Lung (tissue), 12 donors: ENCODE results near the gene MYH16. TPM values are rescaled to one million over a fixed set of nuclear protein-coding genes. Genes with fewer than 3 reads are reported as not detected.

Source experiments
- ATAC-seq: fragments of 200-7000 bp; cut with Tn5 transposase; one replicate; pipeline ENCODE4 v1.9.1; 2020; ENCODE audit warnings: moderate number of reproducible peaks; ENCODE audit not compliant: insufficient read depth, low FRiP score
- DNase-seq, 3 donors: peaks; one replicate each; pipeline ENCODE4 v3.0.0-alpha.2; 2013 to 2017
- H3K27ac ChIP-seq, 2 donors: one replicate each; pipeline ENCODE4 v1.5.1; 2013; ENCODE audit warnings: mild to moderate bottlenecking in 2 of 2, moderate library complexity in 2 of 2, control low read depth in 1 of 2, inconsistent platforms in 1 of 2, low read depth in 1 of 2, low read length in 1 of 2
- H3K27me3 ChIP-seq, 3 donors: one replicate each; pipeline ENCODE4 v1.5.1; 2013; ENCODE audit warnings: low read length in 2 of 3; ENCODE audit not compliant: control insufficient read depth in 3 of 3, insufficient read depth in 3 of 3
- H3K36me3 ChIP-seq, 4 donors: one replicate each; pipeline ENCODE4 v1.5.1; 2013; ENCODE audit warnings: low read length in 4 of 4, mild to moderate bottlenecking in 1 of 4, moderate library complexity in 1 of 4; ENCODE audit not compliant: control insufficient read depth in 4 of 4, insufficient read depth in 4 of 4
- H3K4me1 ChIP-seq, 5 donors: one replicate each; pipeline ENCODE4 v1.5.1; 2013; ENCODE audit warnings: low read length in 5 of 5, mild to moderate bottlenecking in 2 of 5, moderate library complexity in 1 of 5; ENCODE audit not compliant: control insufficient read depth in 5 of 5, insufficient read depth in 5 of 5
- H3K4me3 ChIP-seq: one replicate; pipeline ENCODE4 v1.5.1; 2013; ENCODE audit warnings: mild to moderate bottlenecking, control low read depth, moderate library complexity
- H3K9ac ChIP-seq, 2 donors: one replicate each; pipeline ENCODE4 v1.5.1; 2013; ENCODE audit warnings: low read length in 2 of 2, control low read depth in 1 of 2; ENCODE audit not compliant: insufficient read depth in 1 of 2
- H3K9me3 ChIP-seq, 4 donors: one replicate each; pipeline ENCODE4 v1.5.1; 2013; ENCODE audit warnings: low read length in 3 of 4, mild to moderate bottlenecking in 1 of 4, moderate library complexity in 1 of 4; ENCODE audit not compliant: control insufficient read depth in 4 of 4, insufficient read depth in 3 of 4
- WGBS, 2 donors: extraction: QIAGEN DNeasy Blood & Tissue Kit; methylation state at CpG; one replicate each; pipeline ENCODE4 v1.1.7; 2013; 5-methylcytosine and 5-hydroxymethylcytosine counted together
- polyA plus RNA-seq, 2 donors: library from polyadenylated mRNA; stranded (reverse); fragments of 200-250 nt; gene quantifications; one replicate each; pipeline ENCODE4 v1.2.1, GENCODE V29; 2013
- total RNA-seq, 2 donors: library from RNA; depleted of rRNA in 1 of 2; stranded (reverse); fragments of >200 nt in 1 of 2; gene quantifications; one replicate each; pipeline ENCODE4 v1.2.1, GENCODE V29; 2014 to 2021
- TF ChIP-seq, protein P1 (sequence below): IDR thresholded peaks from 2 replicates; pipeline ENCODE4 v1.5.1; 2012; ENCODE audit warnings: mild to moderate bottlenecking; ENCODE audit errors: control extremely low read depth, extremely low read depth
- donor health status: control.
- donor health status: control.
- donor health status: Bipolar disorder and iron deficiency.
- donor health status: healthy.
- donor health status: DM: yes; HTN: yes; CAD: no.

Gene MYH16
- total and polyA plus RNA-seq, 4 donors, result 0.04 to 0.07 TPM; not detected in 2

DNA sequence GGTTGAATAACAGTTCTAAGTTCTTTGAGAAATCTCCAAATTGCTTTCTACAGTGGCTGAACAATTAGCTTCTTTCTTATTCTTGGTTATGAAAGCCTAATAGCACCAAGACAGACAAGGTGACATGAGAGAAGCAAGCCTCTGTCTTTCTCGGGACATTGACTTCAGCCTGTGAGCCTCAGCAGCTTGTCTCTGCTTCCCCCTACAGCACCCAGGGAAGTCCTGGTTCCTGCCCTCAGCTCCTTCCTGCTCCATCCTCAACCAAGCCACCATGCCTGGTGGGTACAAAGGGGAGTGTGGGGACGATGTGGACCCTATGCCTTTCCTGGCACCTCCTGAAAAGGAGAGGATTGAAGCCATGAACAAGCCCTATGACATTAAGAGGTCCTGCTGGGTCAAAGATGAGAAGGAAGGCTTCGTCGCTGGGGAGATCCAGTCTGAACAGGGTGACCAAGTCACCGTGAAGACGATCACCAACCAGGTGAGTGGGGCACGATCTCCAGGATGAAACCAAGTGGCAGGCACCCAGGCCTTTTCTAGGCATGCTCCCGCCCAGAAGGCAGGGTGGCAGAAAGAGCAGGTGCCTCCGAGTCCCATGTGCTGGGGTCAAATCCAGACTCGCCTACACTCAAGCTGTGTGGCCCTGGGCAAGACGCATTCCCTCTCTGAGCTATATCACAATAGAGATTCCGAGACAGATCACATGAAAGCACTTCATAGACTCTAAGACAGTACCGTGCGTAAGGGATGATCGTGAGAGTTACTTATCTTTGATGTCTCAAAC is 33.9 kb upstream of the MYH16 start:
- H3K27me3 ChIP-seq, result no peaks in the 10 kb centered on the region
- DNase-seq, result no peak
- no peak for ATAC-seq
- H3K36me3 ChIP-seq, result no peaks in the 10 kb centered on the region
- WGBS, 2 donors, result 83 to 84% methylated on average over 15 of the region's 15 CpGs
- H3K9ac ChIP-seq, result no peak overlapping the region
- no peak overlapping the region for H3K4me3 ChIP-seq
- TF ChIP-seq, protein P1, sequence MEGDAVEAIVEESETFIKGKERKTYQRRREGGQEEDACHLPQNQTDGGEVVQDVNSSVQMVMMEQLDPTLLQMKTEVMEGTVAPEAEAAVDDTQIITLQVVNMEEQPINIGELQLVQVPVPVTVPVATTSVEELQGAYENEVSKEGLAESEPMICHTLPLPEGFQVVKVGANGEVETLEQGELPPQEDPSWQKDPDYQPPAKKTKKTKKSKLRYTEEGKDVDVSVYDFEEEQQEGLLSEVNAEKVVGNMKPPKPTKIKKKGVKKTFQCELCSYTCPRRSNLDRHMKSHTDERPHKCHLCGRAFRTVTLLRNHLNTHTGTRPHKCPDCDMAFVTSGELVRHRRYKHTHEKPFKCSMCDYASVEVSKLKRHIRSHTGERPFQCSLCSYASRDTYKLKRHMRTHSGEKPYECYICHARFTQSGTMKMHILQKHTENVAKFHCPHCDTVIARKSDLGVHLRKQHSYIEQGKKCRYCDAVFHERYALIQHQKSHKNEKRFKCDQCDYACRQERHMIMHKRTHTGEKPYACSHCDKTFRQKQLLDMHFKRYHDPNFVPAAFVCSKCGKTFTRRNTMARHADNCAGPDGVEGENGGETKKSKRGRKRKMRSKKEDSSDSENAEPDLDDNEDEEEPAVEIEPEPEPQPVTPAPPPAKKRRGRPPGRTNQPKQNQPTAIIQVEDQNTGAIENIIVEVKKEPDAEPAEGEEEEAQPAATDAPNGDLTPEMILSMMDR, result no peak
- H3K9me3 ChIP-seq, result peaks cover 0 to 3% (median 0%) of the 10 kb centered on the region in 4 donors
- no peaks in the 10 kb centered on the region for H3K4me1 ChIP-seq
- H3K27ac ChIP-seq, result no peak overlapping the region

GRCh38 chr7:99242682-99243081 is 30.0 kb upstream of the MYH16 start:
- Histone ChIP-seq H3K27me3 (peaks cover 0 to 2% (median 0%) of the 10 kb centered on the region in 3 donors), H3K9me3 (peaks cover 0 to 3% (median 0%) of the 10 kb centered on the region in 4 donors), H3K9ac (no peak overlapping the region), H3K4me1 (no peaks in the 10 kb centered on the region), H3K4me3 (no peak overlapping the region), H3K36me3 (no peaks in the 10 kb centered on the region), H3K27ac (no peak overlapping the region)
- TF ChIP-seq, protein P1, result no peak
- ATAC-seq (no peak), DNase-seq (peak in 1 of 3 donors; percentile 21)
- 80 to 84% methylated on average over 4 of the region's 4 CpGs for WGBS, 2 donors

GRCh38 chr7:99243751-99244337 is 28.8 kb upstream of the MYH16 start:
- no peak for ATAC-seq
- Histone ChIP-seq H3K4me1 (no peaks in the 10 kb centered on the region), H3K9ac (no peak overlapping the region), H3K27me3 (peaks cover 0 to 2% (median 0%) of the 10 kb centered on the region in 3 donors), H3K27ac (no peak overlapping the region), H3K4me3 (no peak overlapping the region), H3K36me3 (no peaks in the 10 kb centered on the region), H3K9me3 (peaks cover 0 to 3% (median 0%) of the 10 kb centered on the region in 4 donors)
- DNase-seq, result no peak
- TF ChIP-seq, protein P1, result no peak
- 86 to 87% methylated on average over 5 of the region's 5 CpGs for WGBS, 2 donors
